H1 (cell line): ENCODE measurements around the gene TBC1D7. TPM values are rescaled to one million over a fixed set of nuclear protein-coding genes. Genes with fewer than 3 reads are reported as not detected.

Experiments used
- CTCF ChIA-PET: fragments of 300-600 bp; sonication (Branson Sonifier 250); formaldehyde crosslinking; loops from one replicate; lab custom pipeline; 2021; ENCODE audit not compliant: partially characterized antibody; lab: Charles Lee
- POLR2A ChIA-PET: fragments of 300-600 bp; sonication (Branson Sonifier 250); formaldehyde crosslinking; loops from one replicate; lab custom pipeline; 2021; ENCODE audit warnings: inconsistent platforms; ENCODE audit not compliant: partially characterized antibody; lab: Charles Lee
- DNase-seq, 2 experiments: peaks; one replicate each; pipeline versions ENCODE4 v3.0.0 to v3.0.0-alpha.2; 2010 to 2022; ENCODE audit warnings: low spot score in 2 of 2, low read depth in 1 of 2, mixed read lengths in 1 of 2
- FAIRE-seq: peaks from 2 replicates; lab custom pipeline; 2011; peaks lifted over from hg19 to GRCh38; lab: Jason Lieb, UNC
- H2AFZ ChIP-seq: 2 replicates; pipeline ENCODE4 v1.8.1; 2012; ENCODE audit warnings: low read length, inconsistent platforms
- H2AK5ac ChIP-seq: 2 replicates; pipeline ENCODE4 v1.6.1; 2013; ENCODE audit warnings: low read depth, low read length
- H2BK120ac ChIP-seq: replicated peaks from 2 replicates; pipeline ENCODE3; 2013; ENCODE audit warnings: low read depth, low read length, inconsistent platforms
- H2BK12ac ChIP-seq: 2 replicates; pipeline ENCODE4 v1.6.1; 2013; ENCODE audit warnings: low read depth, low read length
- H2BK15ac ChIP-seq: 2 replicates; pipeline ENCODE4 v1.6.1; 2013; ENCODE audit warnings: low read length
- H2BK20ac ChIP-seq: 2 replicates; pipeline ENCODE4 v1.6.1; 2013; ENCODE audit warnings: low read length
- H2BK5ac ChIP-seq: 2 replicates; pipeline ENCODE4 v1.6.1; 2013; ENCODE audit warnings: low read depth, low read length
- H3K14ac ChIP-seq: 2 replicates; pipeline ENCODE4 v1.6.1; 2013; ENCODE audit warnings: inconsistent platforms; ENCODE audit not compliant: insufficient read length
- H3K18ac ChIP-seq: 2 replicates; pipeline ENCODE4 v1.6.1; 2013; ENCODE audit warnings: low read length; ENCODE audit errors: extremely low read depth
- H3K23ac ChIP-seq: 2 replicates; pipeline ENCODE4 v1.6.1; 2013; ENCODE audit warnings: inconsistent platforms; ENCODE audit not compliant: insufficient read length
- H3K23me2 ChIP-seq: 2 replicates; pipeline ENCODE4 v1.6.1; 2013; ENCODE audit warnings: low read depth, low read length
- H3K27ac ChIP-seq: 2 replicates; pipeline ENCODE4 v1.6.1; 2011; ENCODE audit warnings: low read depth, low read length, inconsistent platforms
- H3K27me3 ChIP-seq, 4 experiments: replicated peaks in 1 of 4; 1 replicate in 1 of 4; 2 replicates in 3 of 4; pipeline versions ENCODE4 v1.6.1 to v1.8.1; 2011 to 2013; ENCODE audit warnings: low read length in 3 of 4, mild to moderate bottlenecking in 3 of 4, inconsistent platforms in 2 of 4, mixed read lengths in 2 of 4, moderate library complexity in 1 of 4; ENCODE audit not compliant: control insufficient read depth in 3 of 4, insufficient read depth in 3 of 4; ENCODE audit errors: extremely low read depth in 1 of 4
- H3K36me3 ChIP-seq, 4 experiments: 2 replicates each; pipeline versions ENCODE4 v1.6.1 to v1.8.1; 2011 to 2013; ENCODE audit warnings: mild to moderate bottlenecking in 4 of 4, low read length in 3 of 4, moderate library complexity in 2 of 4, control low read depth in 1 of 4, inconsistent platforms in 1 of 4; ENCODE audit not compliant: insufficient read depth in 4 of 4, control insufficient read depth in 2 of 4
- H3K4ac ChIP-seq: replicated peaks from 2 replicates; pipeline ENCODE3; 2013; ENCODE audit warnings: low read length, low read depth, mixed read lengths, inconsistent platforms; ENCODE audit not compliant: insufficient read length
- H3K4me1 ChIP-seq, 4 experiments: replicated peaks in 1 of 4; 1 replicate in 1 of 4; 2 replicates in 3 of 4; pipeline versions ENCODE4 v1.6.1 to v1.8.1; 2011 to 2013; ENCODE audit warnings: low read length in 3 of 4, inconsistent platforms in 2 of 4, mixed read lengths in 1 of 4; ENCODE audit not compliant: insufficient read depth in 4 of 4, control insufficient read depth in 3 of 4
- H3K4me2 ChIP-seq, 2 experiments: 2 replicates each; pipeline versions ENCODE4 v1.6.1 to v1.8.1; 2011 to 2013; ENCODE audit warnings: low read depth in 2 of 2, low read length in 2 of 2, control low read depth in 1 of 2, inconsistent platforms in 1 of 2, mild to moderate bottlenecking in 1 of 2; ENCODE audit not compliant: insufficient read depth in 1 of 2
- H3K4me3 ChIP-seq, 4 experiments: fragments of 200-600, 300-600 bp in 1 of 4; sonication (generic), shearing (Covaris generic), sonication (Bioruptor Twin) in 1 of 4; 2 replicates each; pipeline versions ENCODE4 v1.5.1 to v1.8.1; 2011 to 2016; ENCODE audit warnings: low read length in 4 of 4, low read depth in 3 of 4, control low read depth in 2 of 4, inconsistent platforms in 2 of 4, mild to moderate bottlenecking in 2 of 4, mixed read lengths in 1 of 4, moderate library complexity in 1 of 4; ENCODE audit not compliant: insufficient read depth in 2 of 4; ENCODE audit errors: extremely low read depth in 1 of 4
- H3K56ac ChIP-seq: replicated peaks from 2 replicates; pipeline ENCODE3; 2013; ENCODE audit warnings: low read depth, mild to moderate bottlenecking, mixed read lengths, low read length, inconsistent platforms; ENCODE audit not compliant: insufficient read length
- H3K79me1 ChIP-seq: 2 replicates; pipeline ENCODE4 v1.6.1; 2013; ENCODE audit warnings: low read depth, low read length, control low read depth
- H3K79me2 ChIP-seq, 2 experiments: 2 replicates each; pipeline versions ENCODE4 v1.6.1 to v1.8.1; 2012 to 2013; ENCODE audit warnings: low read length in 2 of 2, mild to moderate bottlenecking in 2 of 2, inconsistent platforms in 1 of 2; ENCODE audit not compliant: insufficient read depth in 2 of 2, control insufficient read depth in 1 of 2
- H3K9ac ChIP-seq, 4 experiments: replicated peaks in 1 of 4; 1 replicate in 1 of 4; 2 replicates in 3 of 4; pipeline versions ENCODE4 v1.6.1 to v1.8.1; 2011 to 2013; ENCODE audit warnings: low read depth in 3 of 4, low read length in 3 of 4, control low read depth in 2 of 4, mild to moderate bottlenecking in 2 of 4, moderate library complexity in 2 of 4, inconsistent platforms in 1 of 4; ENCODE audit errors: extremely low read depth in 1 of 4
- H3K9me3 ChIP-seq, 2 experiments: 2 replicates each; pipeline versions ENCODE4 v1.6.1 to v1.8.1; 2012 to 2013; ENCODE audit warnings: mild to moderate bottlenecking in 2 of 2, moderate library complexity in 2 of 2, control low read depth in 1 of 2, inconsistent platforms in 1 of 2, low read depth in 1 of 2, low read length in 1 of 2, mixed read lengths in 1 of 2; ENCODE audit not compliant: insufficient read depth in 2 of 2
- H4K20me1 ChIP-seq, 2 experiments: replicated peaks in 1 of 2; 2 replicates each; pipeline versions ENCODE3 to v1.8.1; 2011 to 2013; ENCODE audit warnings: inconsistent platforms in 2 of 2, low read length in 2 of 2, mild to moderate bottlenecking in 1 of 2; ENCODE audit not compliant: insufficient read depth in 2 of 2, control insufficient read depth in 1 of 2
- H4K5ac ChIP-seq: 2 replicates; pipeline ENCODE4 v1.6.1; 2013; ENCODE audit warnings: low read length, low read depth, mixed read lengths, inconsistent platforms; ENCODE audit not compliant: insufficient read length
- H4K8ac ChIP-seq: 2 replicates; pipeline ENCODE4 v1.8.0; 2013; ENCODE audit warnings: mild to moderate bottlenecking, moderate library complexity, low read length, inconsistent platforms; ENCODE audit not compliant: insufficient read depth; ENCODE audit errors: extremely low read depth
- H4K91ac ChIP-seq: replicated peaks from 2 replicates; pipeline ENCODE3; 2013; ENCODE audit warnings: low read length, mixed read lengths, inconsistent platforms; ENCODE audit not compliant: insufficient read length
- CTBP2 ChIP-seq: IDR thresholded peaks from 2 replicates; pipeline ENCODE4 v1.7.0; 2011; ENCODE audit warnings: borderline replicate concordance, mild to moderate bottlenecking, moderate library complexity, mixed read lengths, low read length; ENCODE audit not compliant: insufficient read depth, insufficient read length
- EP300 ChIP-seq, 2 experiments: IDR thresholded peaks; 1 replicate in 1 of 2; 2 replicates in 1 of 2; pipeline ENCODE4 v1.6.1; 2011 to 2012; ENCODE audit warnings: low read depth in 2 of 2, low read length in 2 of 2, mild to moderate bottlenecking in 2 of 2, borderline replicate concordance in 1 of 2, inconsistent platforms in 1 of 2, moderate library complexity in 1 of 2
- FOSL1 ChIP-seq: IDR thresholded peaks from 2 replicates; pipeline ENCODE4 v1.6.1; 2011; ENCODE audit warnings: mild to moderate bottlenecking, low read depth, low read length, moderate library complexity; ENCODE audit not compliant: insufficient read depth
- HDAC2 ChIP-seq, 2 experiments: fragments of 300-600 bp in 1 of 2; sonication (generic) in 1 of 2; IDR thresholded peaks; 2 replicates each; pipeline ENCODE4 v1.6.1; 2011 to 2012; ENCODE audit warnings: low read depth in 2 of 2, low read length in 2 of 2, mild to moderate bottlenecking in 2 of 2, moderate library complexity in 2 of 2, borderline replicate concordance in 1 of 2, inconsistent platforms in 1 of 2
- HDAC6 ChIP-seq: IDR thresholded peaks from one replicate; pipeline ENCODE4 v1.7.1; 2012; ENCODE audit warnings: low read depth, mild to moderate bottlenecking, inconsistent platforms, low read length, moderate library complexity
- JUND ChIP-seq: IDR thresholded peaks from 2 replicates; pipeline ENCODE4 v1.6.1; 2011; ENCODE audit warnings: mild to moderate bottlenecking, improper control_type of control experiment, low read length
- NRF1 ChIP-seq: IDR thresholded peaks from 2 replicates; pipeline ENCODE4 v1.6.1; 2011; ENCODE audit warnings: mild to moderate bottlenecking, low read depth, low read length, improper control_type of control experiment
- POU5F1 ChIP-seq: IDR thresholded peaks from 2 replicates; pipeline ENCODE4 v1.6.1; 2011; ENCODE audit warnings: low read depth, mild to moderate bottlenecking, low read length, moderate library complexity
- SAP30 ChIP-seq: fragments of 300-600 bp; sonication (generic); IDR thresholded peaks from 2 replicates; pipeline ENCODE4 v1.7.1; 2012; ENCODE audit warnings: low read length, moderate library complexity, mild to moderate bottlenecking, inconsistent platforms; ENCODE audit not compliant: insufficient read depth, insufficient replicate concordance
- SUZ12 ChIP-seq: fragments of 200-600 bp; sonication (generic); IDR thresholded peaks from 2 replicates; pipeline ENCODE4 v1.6.1; 2012; ENCODE audit warnings: mild to moderate bottlenecking, inconsistent platforms, low read length, moderate library complexity, mixed read lengths
- TAF1 ChIP-seq: IDR thresholded peaks from 2 replicates; pipeline ENCODE4 v1.6.1; 2011; ENCODE audit warnings: mild to moderate bottlenecking, low read depth, low read length
- TCF12 ChIP-seq: IDR thresholded peaks from 2 replicates; pipeline ENCODE4 v1.6.1; 2011; ENCODE audit warnings: low read depth, mild to moderate bottlenecking, low read length
- ZNF274 ChIP-seq: IDR thresholded peaks from 2 replicates; pipeline ENCODE4 v1.7.0; 2012; ENCODE audit warnings: low read length, borderline replicate concordance; ENCODE audit errors: extremely low read depth
- WGBS, 2 experiments: shearing (Covaris generic) in 1 of 2; methylation state at CpG; one replicate each; pipeline versions ENCODE4 v1.1.6 to v1.1.7; 2013 to 2015; ENCODE audit warnings: low lambda C conversion rate in 2 of 2, mixed read lengths in 2 of 2, inconsistent platforms in 1 of 2, low coverage in 1 of 2, missing lambda C conversion rate in 1 of 2; ENCODE audit not compliant: insufficient replicate concordance in 2 of 2, insufficient coverage in 1 of 2, insufficient read length in 1 of 2; ENCODE audit errors: extremely low coverage in 1 of 2, missing lambda C conversion rate in 1 of 2; 5-methylcytosine and 5-hydroxymethylcytosine counted together
- polyA plus RNA-seq, 7 experiments: library from polyadenylated mRNA; depleted of rRNA in 3 of 7; stranded (reverse) in 5 of 7; unstranded in 2 of 7; fragments of >200 nt in 5 of 7; fragments of 200-250 nt in 2 of 7; gene quantifications; 1 replicate in 5 of 7; 2 replicates in 1 of 7; 4 replicates in 1 of 7; pipeline versions ENCODE4 v1.2.1 to v1.2.3, GENCODE V29; 2011 to 2013; ENCODE audit warnings: missing spikeins in 2 of 7, mixed read lengths in 2 of 7
- total RNA-seq: library from RNA; stranded (reverse); fragmentation: NEBNext Ultra II Directional; extraction: Animal tissue kit (Norgen Biotek cat#: 25700); gene quantifications from 2 replicates; pipeline ENCODE4 v1.2.1, GENCODE V29; 2021

TBC1D7 gene
- total and polyA plus RNA-seq, 2 of the 8 experiments (the other 6 are each of a cell fraction or from before 2014, with no cell fraction given), result 46.1 to 55.2 TPM

GRCh38 chr6:13275435-13275989 is 52.8 kb downstream of the TBC1D7 start:
- H4K5ac ChIP-seq, result no peak overlapping the region
- ChIA-PET CTCF (interaction anchor here (0.6 to 6.0 kb wide), 6 partner anchors 10 to 365 kb away, joined by 3 to 49 read pairs (median 6); no protein-coding TSS in a partner anchor), POLR2A (interaction anchor here (1.0 kb wide), 1 partner anchor 315 kb away, joined by 3 read pairs; no protein-coding TSS in a partner anchor)
- no peaks in the 10 kb centered on the region for H3K79me2 ChIP-seq
- H3K14ac ChIP-seq, result no peak overlapping the region
- DNase-seq (no peak), FAIRE-seq (no peak)
- H3K79me1 ChIP-seq, result no peaks in the 10 kb centered on the region
- H2BK5ac ChIP-seq, result no peak overlapping the region
- H2BK20ac ChIP-seq, result no peak overlapping the region
- H3K23ac ChIP-seq, result no peak overlapping the region
- no peak overlapping the region for H3K4me2 ChIP-seq
- no peak overlapping the region for H2BK12ac ChIP-seq
- no peak overlapping the region for H4K8ac ChIP-seq
- no peak overlapping the region for H3K56ac ChIP-seq
- no peak overlapping the region for H2AFZ ChIP-seq
- H3K27me3 ChIP-seq, result no peaks in the 10 kb centered on the region
- H3K18ac ChIP-seq, result no peak overlapping the region
- no peak overlapping the region for H2BK15ac ChIP-seq
- H3K9me3 ChIP-seq, result no peaks in the 10 kb centered on the region
- H3K27ac ChIP-seq, result no peak overlapping the region
- WGBS, 2 experiments, result 76% methylated on average over 8 of the region's 8 CpGs; no CpG with 5 or more reads in 1 of the 2 experiments
- no peak overlapping the region for H3K4ac ChIP-seq
- H3K23me2 ChIP-seq, result no peaks in the 10 kb centered on the region
- no peaks in the 10 kb centered on the region; a peak in 1 of 7 replicates for H3K4me1 ChIP-seq
- no peak overlapping the region for H4K91ac ChIP-seq
- H2BK120ac ChIP-seq, result no peak overlapping the region
- no peak overlapping the region for H3K4me3 ChIP-seq
- H4K20me1 ChIP-seq, result peaks cover 0 to 3% of the 10 kb centered on the region in 2 experiments
- H3K9ac ChIP-seq, result no peak overlapping the region
- no peak overlapping the region for H2AK5ac ChIP-seq
- no peaks in the 10 kb centered on the region; a peak in 1 of 8 replicates for H3K36me3 ChIP-seq
- TF ChIP-seq HDAC6 (no peak), TAF1 (no peak), SAP30 (no peak), ZNF274 (no peak), POU5F1 (no peak), NRF1 (no peak), JUND (no peak), HDAC2 (IDR thresholded peaks at IDR 0.05; ENCODE audit: borderline replicate concordance in 1 of 2, low read depth in 2 of 2, low read length in 2 of 2) (no peak), SUZ12 (no peak), CTBP2 (no peak), EP300 (IDR thresholded peaks at IDR 0.05; ENCODE audit: borderline replicate concordance in 1 of 2, low read depth in 2 of 2, low read length in 2 of 2) (no peak), TCF12 (no peak), FOSL1 (no peak)
